ENCODE results near the gene PKD1L1. TPM values are rescaled to one million over a fixed set of nuclear protein-coding genes. Genes with fewer than 3 reads are reported as not detected.

The PKD1L1 gene
- total RNA-seq, 2 experiments from 2014 or later, result 0.02 to 0.05 TPM

DNA sequence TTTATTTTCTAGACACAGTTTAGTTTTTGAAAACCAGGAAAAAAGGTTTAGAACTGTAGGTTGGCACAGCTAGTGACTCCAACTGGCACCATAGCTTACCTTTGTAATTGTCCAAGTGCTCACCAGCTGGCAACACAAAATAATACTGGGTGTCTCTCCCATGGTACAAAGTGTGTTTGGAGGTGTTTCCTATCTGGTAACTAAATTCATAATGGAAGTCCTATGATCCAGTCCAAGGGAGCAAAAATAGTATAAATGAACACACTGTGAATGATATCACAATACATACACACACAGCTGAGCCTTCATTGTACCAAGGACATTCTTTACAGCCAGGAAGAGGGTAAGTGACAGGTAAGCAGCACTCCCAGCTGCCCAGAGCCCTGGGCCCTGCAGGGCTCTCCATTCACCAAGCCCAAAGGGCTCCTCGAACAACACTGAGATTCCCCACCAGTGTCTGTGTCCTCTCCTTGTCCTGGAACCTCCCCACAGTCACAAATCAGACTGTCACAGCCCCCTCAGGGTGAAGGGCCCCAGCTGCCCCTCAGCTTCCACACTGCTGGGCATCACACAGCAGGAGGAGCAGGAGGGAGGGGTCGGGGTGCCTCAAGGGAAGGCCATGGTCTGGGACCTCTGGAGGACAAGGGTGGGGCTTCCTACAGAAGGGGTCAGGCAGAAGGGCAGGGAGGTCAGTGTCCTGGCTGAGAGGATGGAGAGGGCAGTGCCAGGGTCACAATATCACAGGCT is 72.1 kb downstream of the PKD1L1 start:
- Mint-ChIP-seq H3K27ac (no peak overlapping the region), H3K4me3 (no peak overlapping the region), H3K27me3 (ENCODE audit: low read depth) (no peaks in the 10 kb centered on the region), H3K9me3 (no peaks in the 10 kb centered on the region), H3K36me3 (ENCODE audit: low read depth) (no peaks in the 10 kb centered on the region), H3K4me1 (ENCODE audit: low read depth) (no peaks in the 10 kb centered on the region)
- no peak for DNase-seq
- intact Hi-C loops (cut with micrococcal nuclease), result loop anchor here (10.0 kb wide), 1 partner anchor 239 kb away; no protein-coding TSS in a partner anchor
- CTCF ChIA-PET, result no interaction called here

DNA sequence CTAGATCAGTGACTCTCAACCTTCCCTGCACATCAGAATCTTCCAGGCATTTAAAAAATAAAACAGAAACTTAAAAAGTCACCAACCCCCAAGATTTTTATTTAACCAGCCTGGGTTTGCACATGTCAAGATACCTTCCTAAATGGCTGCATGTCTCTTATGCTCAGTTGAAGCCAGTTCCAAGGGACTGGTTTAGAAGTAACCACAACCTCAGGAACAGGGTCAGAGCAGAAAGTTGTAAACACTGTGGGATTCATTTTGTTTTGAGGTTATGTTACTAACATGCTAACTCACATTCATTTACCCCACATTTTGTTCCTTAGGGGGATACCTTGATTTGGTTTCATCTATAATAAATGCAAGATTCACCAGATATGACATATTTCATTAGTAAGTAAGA is 72.9 kb downstream of the PKD1L1 start:
- Mint-ChIP-seq H3K9me3 (no peaks in the 10 kb centered on the region), H3K4me3 (no peak overlapping the region), H3K36me3 (ENCODE audit: low read depth) (no peaks in the 10 kb centered on the region), H3K4me1 (ENCODE audit: low read depth) (peaks cover 4% of the 10 kb centered on the region), H3K27me3 (ENCODE audit: low read depth) (no peaks in the 10 kb centered on the region), H3K27ac (no peak overlapping the region)
- no peak for DNase-seq
- intact Hi-C loops (cut with micrococcal nuclease), result loop anchor here (10.0 kb wide), 1 partner anchor 239 kb away; no protein-coding TSS in a partner anchor
- CTCF ChIA-PET, result interaction anchor here (0.7 kb wide), 1 partner anchor 12 kb away, joined by 3 read pairs; no protein-coding TSS in a partner anchor

DNA sequence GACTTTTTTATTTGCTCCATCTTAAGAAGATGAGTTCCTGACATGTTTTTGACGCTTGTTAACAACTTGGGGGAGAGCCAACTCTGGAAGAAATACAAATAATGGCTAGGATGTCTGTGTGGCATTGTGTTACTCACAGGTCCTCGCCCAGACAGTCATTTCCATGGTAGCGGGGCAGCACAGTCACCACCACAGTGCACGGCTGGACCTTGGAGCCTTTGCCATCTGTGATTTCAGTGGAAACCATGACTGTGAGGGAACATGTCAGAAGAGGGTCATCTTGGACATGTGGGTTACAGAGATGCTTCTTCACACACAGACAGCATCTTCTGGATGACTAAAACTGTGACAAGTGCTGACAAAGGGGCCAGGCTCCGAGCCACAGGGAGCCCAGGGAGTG is 74.5 kb downstream of the PKD1L1 start:
- DNase-seq, result no peak
- Mint-ChIP-seq H3K4me1 (ENCODE audit: low read depth) (peaks cover 9% of the 10 kb centered on the region), H3K27ac (no peak overlapping the region), H3K36me3 (ENCODE audit: low read depth) (no peaks in the 10 kb centered on the region), H3K4me3 (no peak overlapping the region), H3K27me3 (ENCODE audit: low read depth) (no peaks in the 10 kb centered on the region), H3K9me3 (no peaks in the 10 kb centered on the region)
- CTCF ChIA-PET, result no interaction called here
- intact Hi-C loops (cut with micrococcal nuclease), result loop anchor here (10.0 kb wide), 1 partner anchor 241 kb away; no protein-coding TSS in a partner anchor

DNA sequence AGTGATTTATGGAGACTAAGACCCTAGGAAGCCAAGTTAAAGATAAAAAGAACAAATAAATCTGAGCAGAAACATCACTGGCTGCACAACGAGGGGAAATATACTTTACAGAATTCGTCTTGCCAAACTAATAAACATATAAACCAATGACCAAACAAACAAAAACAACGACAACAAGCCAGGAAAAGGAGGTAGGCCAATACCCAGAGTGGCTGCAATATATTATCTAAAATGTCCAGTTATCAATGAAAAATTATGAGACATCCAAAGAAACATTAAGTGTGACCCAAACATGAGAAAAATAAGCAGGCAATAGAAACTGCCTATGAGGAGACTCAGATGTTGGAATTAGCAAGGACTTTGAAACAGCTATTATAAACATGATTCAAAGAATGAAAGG is 81.0 kb downstream of the PKD1L1 start:
- no peak overlapping the region for H3K27ac Mint-ChIP-seq
- no peaks in the 10 kb centered on the region for H3K27me3 Mint-ChIP-seq (ENCODE audit: low read depth)

DNA sequence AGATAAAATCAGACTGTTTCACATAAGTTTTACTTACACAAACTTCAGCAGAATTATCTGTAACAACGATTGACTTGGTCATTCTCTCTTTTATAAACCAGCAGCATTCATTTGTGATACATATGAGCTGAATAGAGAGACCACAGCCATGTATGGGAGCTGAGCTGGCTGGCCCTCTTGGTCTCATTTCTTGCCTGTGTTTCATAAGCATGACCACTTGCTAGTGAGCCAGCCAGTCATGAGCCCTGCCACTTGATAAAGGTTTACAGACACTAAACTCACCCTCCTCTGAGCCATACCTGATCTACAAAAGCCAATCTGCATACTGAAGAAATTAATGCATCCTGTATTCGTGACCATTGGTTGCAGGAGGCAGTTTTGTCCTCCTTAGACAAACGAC is 82.1 kb downstream of the PKD1L1 start:
- DNase-seq, result no peak

More for the DNA sequence above, 81.0 kb downstream of the PKD1L1 start:
- no peak for DNase-seq
- CTCF ChIA-PET, result no interaction called here
- Mint-ChIP-seq H3K4me3 (no peak overlapping the region), H3K36me3 (ENCODE audit: low read depth) (no peaks in the 10 kb centered on the region), H3K9me3 (no peaks in the 10 kb centered on the region), H3K4me1 (ENCODE audit: low read depth) (peaks cover 9% of the 10 kb centered on the region)
- intact Hi-C loops (cut with micrococcal nuclease), result no loop called here

DNA sequence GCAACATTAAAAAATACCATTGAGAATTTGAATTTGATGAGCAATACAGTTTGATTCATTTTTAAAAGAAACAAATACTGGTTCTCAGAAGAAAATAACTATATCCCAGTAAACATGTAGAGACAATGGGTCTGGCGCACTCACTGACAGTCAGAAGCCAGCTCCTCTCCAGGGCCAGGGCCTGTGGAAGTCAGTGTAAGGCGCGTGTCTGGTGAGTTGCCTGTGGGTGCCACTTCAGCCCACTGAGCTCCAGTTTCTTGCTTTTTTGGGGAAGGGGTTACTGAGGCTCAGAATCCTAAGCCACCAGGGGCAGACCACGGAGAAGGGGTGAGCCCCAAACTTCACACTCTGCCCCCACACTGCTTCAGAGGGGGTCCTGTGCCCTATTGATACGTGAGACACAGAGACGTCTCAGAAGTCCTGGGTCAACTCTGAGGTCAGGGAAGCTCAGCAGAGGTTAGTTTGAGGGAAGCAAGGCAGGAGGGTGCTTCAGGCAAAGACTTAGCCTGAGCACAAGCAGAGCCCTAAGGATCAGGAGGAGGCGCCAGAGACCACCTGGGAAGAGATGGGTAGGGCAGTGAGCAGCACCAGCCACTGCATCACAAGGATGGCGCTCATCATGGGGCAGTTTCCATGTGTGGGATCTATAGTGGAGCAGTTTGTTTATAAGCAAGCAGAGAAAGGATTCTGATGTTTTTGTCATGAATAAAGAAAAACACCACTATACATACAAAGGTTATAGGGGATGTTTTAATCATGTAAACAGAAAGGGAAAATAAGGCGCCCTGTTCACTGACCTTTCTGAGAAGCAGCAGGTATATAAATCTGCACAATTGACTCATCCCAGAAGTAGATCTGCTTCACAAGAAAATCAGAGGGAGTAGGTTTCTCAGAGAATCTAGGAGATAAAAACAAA is 95.7 kb downstream of the PKD1L1 start:
- no peaks in the 10 kb centered on the region for H3K4me1 Mint-ChIP-seq (ENCODE audit: low read depth)

More for the DNA sequence above, 82.1 kb downstream of the PKD1L1 start:
- H3K27ac Mint-ChIP-seq, result no peak overlapping the region
- no peaks in the 10 kb centered on the region for H3K36me3 Mint-ChIP-seq (ENCODE audit: low read depth)
- H3K4me1 Mint-ChIP-seq (ENCODE audit: low read depth), result peaks cover 9% of the 10 kb centered on the region
- intact Hi-C loops (cut with micrococcal nuclease), result no loop called here
- CTCF ChIA-PET, result no interaction called here
- H3K9me3 Mint-ChIP-seq, result no peaks in the 10 kb centered on the region
- H3K27me3 Mint-ChIP-seq (ENCODE audit: low read depth), result no peaks in the 10 kb centered on the region
- no peak overlapping the region for H3K4me3 Mint-ChIP-seq

DNA sequence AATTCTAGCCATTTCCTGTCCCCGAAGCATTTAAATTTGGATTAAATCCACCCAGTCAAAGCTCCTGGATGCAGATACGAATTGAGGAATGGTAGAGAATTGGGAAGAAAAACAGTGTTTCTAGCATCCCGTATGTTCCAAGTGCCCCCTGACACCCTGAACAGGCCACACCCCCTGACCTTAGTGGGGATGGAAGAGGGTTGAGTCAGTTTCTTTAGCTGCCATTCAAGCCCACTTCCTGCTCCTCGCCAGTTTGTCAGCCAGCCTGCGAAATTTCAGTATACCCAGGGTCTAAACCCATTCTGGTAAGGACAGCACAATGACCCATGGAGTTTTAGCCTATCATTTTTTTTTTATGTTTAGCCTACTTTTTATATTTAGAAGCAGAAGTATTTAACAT is 101.1 kb downstream of the PKD1L1 start:
- Mint-ChIP-seq H3K9me3 (no peaks in the 10 kb centered on the region), H3K27ac (no peak overlapping the region), H3K4me3 (no peak overlapping the region), H3K36me3 (ENCODE audit: low read depth) (no peaks in the 10 kb centered on the region), H3K4me1 (ENCODE audit: low read depth) (no peaks in the 10 kb centered on the region), H3K27me3 (ENCODE audit: low read depth) (no peaks in the 10 kb centered on the region)
- DNase-seq, result no peak
- intact Hi-C loops (cut with micrococcal nuclease), result no loop called here
- CTCF ChIA-PET, result no interaction called here

More for the DNA sequence above, 95.7 kb downstream of the PKD1L1 start:
- Mint-ChIP-seq H3K27ac (no peak overlapping the region), H3K4me3 (no peak overlapping the region), H3K36me3 (ENCODE audit: low read depth) (no peaks in the 10 kb centered on the region), H3K9me3 (no peaks in the 10 kb centered on the region), H3K27me3 (ENCODE audit: low read depth) (no peaks in the 10 kb centered on the region)
- DNase-seq, result peak; percentile 15
- intact Hi-C loops (cut with micrococcal nuclease), result no loop called here
- CTCF ChIA-PET, result no interaction called here

DNA sequence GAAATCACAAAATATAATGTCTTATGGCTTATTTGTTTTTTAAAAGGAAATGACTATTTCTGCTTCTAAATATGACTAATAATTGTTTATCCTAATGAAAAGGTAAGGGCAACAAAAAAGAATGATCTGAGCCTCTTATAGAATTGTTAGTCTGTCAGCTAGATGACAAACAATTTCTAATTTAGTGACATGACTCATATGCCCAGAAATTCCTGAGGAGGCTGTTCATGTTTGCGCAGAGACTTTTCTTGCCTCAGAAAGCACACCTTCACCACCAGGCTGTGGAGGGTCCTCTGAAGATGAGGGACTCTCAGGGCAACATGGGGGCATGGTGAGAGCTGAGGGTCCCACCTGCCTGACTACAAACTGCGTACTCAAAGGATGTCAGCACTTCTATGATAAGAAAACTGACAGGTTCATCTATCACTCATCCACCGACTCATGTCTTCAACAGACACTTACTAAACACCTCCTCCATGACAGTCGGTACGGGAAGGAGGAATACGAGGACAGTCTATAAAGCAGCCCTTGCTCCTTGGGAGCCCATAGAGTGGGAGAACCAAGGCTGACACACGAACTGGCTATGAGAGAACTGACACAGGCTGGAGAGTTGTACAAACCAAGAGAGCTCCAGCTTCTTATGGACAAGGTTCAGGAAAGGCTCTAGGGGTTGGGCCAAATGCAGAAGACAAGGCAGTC is 102.0 kb downstream of the PKD1L1 start:
- CTCF ChIA-PET, result no interaction called here

DNA sequence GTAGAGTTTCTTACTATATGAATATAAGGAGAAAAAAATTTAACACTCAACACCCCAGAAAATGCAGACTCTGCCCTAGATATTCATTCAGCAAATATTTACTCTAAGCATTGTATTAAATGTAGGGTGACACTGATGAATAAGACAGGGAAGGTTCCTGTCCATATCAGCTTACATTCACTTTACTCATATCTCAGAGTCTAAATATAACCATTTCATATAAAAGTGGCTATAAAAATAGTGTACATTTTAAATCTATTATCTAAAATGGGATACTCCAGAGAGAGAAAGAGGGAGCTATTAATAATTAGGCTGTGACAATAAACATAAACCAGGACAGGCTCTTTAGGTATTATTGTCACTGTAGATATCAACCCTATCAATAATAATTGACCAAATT is 104.0 kb downstream of the PKD1L1 start:
- CTCF ChIA-PET, result no interaction called here
- Mint-ChIP-seq H3K27me3 (ENCODE audit: low read depth) (no peaks in the 10 kb centered on the region), H3K4me1 (ENCODE audit: low read depth) (no peaks in the 10 kb centered on the region), H3K27ac (no peak overlapping the region), H3K9me3 (no peaks in the 10 kb centered on the region), H3K36me3 (ENCODE audit: low read depth) (no peaks in the 10 kb centered on the region), H3K4me3 (no peak overlapping the region)
- intact Hi-C loops (cut with micrococcal nuclease), result no loop called here
- no peak for DNase-seq

More for the DNA sequence above, 102.0 kb downstream of the PKD1L1 start:
- Mint-ChIP-seq H3K27ac (no peak overlapping the region), H3K4me3 (no peak overlapping the region), H3K9me3 (no peaks in the 10 kb centered on the region), H3K27me3 (ENCODE audit: low read depth) (no peaks in the 10 kb centered on the region), H3K4me1 (ENCODE audit: low read depth) (no peaks in the 10 kb centered on the region), H3K36me3 (ENCODE audit: low read depth) (no peaks in the 10 kb centered on the region)
- no peak for DNase-seq
- intact Hi-C loops (cut with micrococcal nuclease), result no loop called here

DNA sequence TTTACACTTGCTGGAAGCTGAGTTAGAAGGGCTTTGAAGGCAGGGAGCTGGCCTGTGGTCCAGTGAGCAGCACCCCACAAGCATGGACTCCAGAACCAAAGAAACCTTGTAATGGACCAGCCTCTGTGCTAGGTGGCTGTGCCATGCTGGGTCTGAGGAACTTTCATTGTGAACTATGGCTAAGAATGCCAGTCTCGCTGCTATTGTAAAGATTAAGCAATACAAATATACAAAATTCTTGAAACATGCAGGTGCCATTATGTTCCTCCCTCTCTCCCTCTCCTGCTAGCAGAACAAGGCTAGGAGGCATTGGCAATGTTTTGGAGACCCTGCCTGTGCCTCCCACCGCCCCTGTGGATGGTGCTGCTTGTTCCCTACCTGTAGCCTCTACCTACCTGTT is 105.0 kb downstream of the PKD1L1 start:
- Mint-ChIP-seq H3K27me3 (ENCODE audit: low read depth) (no peaks in the 10 kb centered on the region), H3K27ac (no peak overlapping the region), H3K36me3 (ENCODE audit: low read depth) (no peaks in the 10 kb centered on the region), H3K9me3 (no peaks in the 10 kb centered on the region), H3K4me1 (ENCODE audit: low read depth) (no peaks in the 10 kb centered on the region), H3K4me3 (no peak overlapping the region)
- CTCF ChIA-PET, result no interaction called here
- intact Hi-C loops (cut with micrococcal nuclease), result no loop called here
- DNase-seq, result no peak

DNA sequence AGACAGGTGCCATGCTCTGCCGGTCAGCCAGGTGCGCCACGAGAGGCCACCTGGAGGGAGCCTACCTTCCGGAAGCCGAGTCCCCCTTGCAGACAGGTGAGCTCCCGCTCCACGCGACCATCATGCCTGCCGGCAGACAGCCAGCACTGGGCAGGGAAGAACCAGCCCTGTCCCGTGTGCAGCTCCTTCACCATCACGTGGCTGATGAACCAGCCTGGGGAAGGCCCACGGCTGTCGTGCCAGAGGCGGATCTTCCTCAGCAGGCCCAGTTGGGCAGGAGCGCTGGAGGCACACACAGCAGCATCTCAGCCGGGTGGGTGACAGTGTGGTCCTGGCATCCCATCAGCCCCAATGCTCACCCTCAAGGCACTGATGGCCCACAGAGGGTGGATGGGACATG is 108.9 kb downstream of the PKD1L1 start:
- Mint-ChIP-seq H3K4me3 (no peak overlapping the region), H3K36me3 (ENCODE audit: low read depth) (no peaks in the 10 kb centered on the region), H3K27ac (no peak overlapping the region), H3K9me3 (no peaks in the 10 kb centered on the region), H3K4me1 (ENCODE audit: low read depth) (no peaks in the 10 kb centered on the region), H3K27me3 (ENCODE audit: low read depth) (no peaks in the 10 kb centered on the region)
- CTCF ChIA-PET, result no interaction called here
- DNase-seq, result no peak
- intact Hi-C loops (cut with micrococcal nuclease), result no loop called here

DNA sequence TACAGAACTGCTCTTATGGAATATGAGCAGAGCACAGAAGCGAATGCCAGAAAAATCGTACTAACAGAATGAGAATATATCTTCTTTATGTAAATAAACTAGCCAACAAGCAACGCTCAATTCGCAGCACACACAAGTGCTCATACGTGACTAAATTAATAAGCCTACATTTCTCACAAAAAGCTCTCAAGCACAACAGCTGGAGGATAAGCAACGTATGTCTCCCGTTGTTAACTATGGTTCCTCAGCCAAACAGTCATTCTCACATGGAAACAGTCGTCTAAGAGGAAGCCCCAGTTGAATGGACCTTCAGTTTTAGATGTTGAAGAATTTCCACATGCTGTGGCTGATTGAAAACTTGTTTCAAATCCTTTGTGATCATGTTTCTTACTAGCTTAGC is 110.4 kb downstream of the PKD1L1 start:
- intact Hi-C loops (cut with micrococcal nuclease), result no loop called here
- DNase-seq, result no peak
- H3K4me3 Mint-ChIP-seq, result no peak overlapping the region
- no peaks in the 10 kb centered on the region for H3K9me3 Mint-ChIP-seq
- H3K27ac Mint-ChIP-seq, result no peak overlapping the region
- H3K4me1 Mint-ChIP-seq (ENCODE audit: low read depth), result no peaks in the 10 kb centered on the region
- no peaks in the 10 kb centered on the region for H3K27me3 Mint-ChIP-seq (ENCODE audit: low read depth)
- CTCF ChIA-PET, result no interaction called here
- no peaks in the 10 kb centered on the region for H3K36me3 Mint-ChIP-seq (ENCODE audit: low read depth)
